NCI-H446 (cell line): ENCODE results near the gene OR2M7.
"Not testable (repeated sequence)": the region's sequence is repeated elsewhere in the genome, so short reads cannot be mapped to it uniquely, and the experiment has no call there.

Source experiments
- DNase-seq, 2 experiments: peaks; one replicate each; lab custom pipeline; 2025; lab: John Stamatoyannopoulos, UW

Gene OR2M7, protein sequence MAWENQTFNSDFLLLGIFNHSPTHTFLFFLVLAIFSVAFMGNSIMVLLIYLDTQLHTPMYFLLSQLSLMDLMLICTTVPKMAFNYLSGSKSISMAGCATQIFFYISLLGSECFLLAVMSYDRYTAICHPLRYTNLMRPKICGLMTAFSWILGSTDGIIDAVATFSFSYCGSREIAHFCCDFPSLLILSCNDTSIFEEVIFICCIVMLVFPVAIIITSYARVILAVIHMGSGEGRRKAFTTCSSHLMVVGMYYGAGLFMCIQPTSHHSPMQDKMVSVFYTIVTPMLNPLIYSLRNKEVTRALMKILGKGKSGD

DNA sequence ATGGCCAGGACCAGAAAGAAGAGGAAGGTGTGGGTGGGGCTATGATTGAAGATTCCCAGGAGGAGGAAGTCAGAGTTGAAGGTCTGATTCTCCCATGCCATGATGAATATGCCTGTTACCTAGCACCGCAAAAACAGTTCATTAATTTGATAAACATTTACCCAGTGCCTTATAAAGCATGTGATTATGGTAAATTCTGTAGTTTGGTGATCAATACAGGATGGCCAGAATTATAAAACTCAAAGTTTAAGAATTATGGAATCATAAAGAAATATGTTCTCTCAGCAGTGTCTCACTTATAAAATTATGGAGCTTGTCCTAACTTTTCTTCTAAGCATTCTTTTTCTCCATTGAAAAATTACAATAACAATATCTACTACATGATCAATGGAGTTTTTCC is at the start of gene OR2M7:
OR2M7 (minus strand) TSS at position 101 of the 400 bp plus-strand sequence; CDS start at position 101, 0 bp downstream.
- DNase-seq: no peak

DNA sequence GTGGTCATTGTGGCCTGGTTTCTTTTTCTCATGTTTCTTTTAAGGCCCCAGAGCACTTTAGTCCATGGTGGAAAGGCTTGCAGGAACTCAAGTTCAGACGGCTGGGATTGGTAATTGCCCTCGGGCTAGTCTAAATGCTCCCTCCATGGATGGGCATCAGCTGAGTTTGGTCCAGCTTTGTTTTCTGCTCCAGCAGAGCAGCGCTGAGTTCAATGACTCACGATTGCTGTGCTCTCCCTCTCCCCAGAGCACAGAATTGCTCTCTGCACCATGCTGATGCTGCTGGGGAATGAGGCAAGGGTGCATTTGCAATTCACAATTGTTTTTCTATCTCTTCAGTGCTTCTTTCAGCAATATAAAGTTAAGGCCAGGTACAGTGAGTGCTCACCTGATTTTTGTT is 49.4 kb upstream of the OR2M7 start:
- no peak for DNase-seq

DNA sequence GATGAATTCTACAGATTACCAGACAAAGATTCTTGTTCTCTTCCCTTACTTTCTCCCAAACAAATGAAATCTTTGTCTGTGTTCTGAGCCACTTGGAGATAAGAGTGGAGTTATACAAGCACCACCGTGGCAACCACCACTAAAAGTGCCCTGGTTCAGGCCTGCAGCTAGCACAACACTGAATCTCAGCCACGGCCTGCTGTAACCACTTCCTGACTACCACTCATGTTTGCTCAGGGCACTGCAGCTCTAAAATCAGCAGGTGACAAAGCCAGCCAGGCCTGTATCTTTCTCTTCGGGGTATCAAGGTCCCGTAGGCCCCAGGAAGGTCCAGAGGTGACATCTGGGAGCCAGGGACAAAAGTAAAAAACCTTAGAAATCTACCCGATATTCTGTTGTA is 48.0 kb upstream of the OR2M7 start:
- no peak for DNase-seq

DNA sequence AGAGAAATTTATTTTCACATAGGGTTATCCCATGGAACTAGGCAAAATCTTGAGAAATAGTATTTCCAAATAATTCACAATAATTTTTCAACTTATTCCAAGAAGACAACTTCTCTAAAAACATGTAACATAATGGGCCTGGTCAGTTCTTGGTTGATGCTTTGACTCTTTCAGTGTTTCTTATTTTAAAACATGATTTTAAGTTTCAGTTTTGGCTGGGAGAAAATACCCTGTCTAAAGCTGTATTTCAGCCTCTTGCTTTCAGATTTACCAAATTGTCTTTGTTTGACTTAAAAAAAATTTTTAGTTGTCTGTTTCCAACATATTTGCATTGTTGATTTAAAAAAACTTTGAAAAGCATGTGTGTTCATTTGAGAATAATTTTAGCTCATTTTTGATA is 42.2 kb upstream of the OR2M7 start:
- no peak for DNase-seq

DNA sequence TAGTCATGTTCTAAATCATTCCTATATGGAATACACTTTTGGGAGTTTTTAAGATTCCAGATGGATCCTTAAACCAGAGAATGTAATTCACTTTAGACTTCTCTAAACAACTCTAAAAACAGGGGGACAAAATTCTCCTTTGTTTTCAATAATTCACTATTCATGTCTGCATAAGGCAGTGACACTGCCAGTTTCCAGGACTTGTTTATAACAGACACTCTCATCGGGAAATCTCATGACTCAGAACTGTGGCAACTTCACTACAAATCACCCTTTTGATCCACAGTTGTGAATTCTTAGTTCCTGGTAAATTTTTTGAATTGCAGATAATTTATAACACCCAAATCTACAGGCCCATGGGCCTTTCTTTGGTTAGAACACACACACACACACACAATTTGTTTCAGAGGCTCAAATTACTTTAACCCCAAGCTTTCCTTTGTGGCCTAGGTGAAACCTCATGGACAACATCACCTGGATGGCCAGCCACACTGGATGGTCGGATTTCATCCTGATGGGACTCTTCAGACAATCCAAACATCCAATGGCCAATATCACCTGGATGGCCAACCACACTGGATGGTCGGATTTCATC is 36.9 kb upstream of the OR2M7 start, which contains the start of gene OR2T4:
OR2T4 (plus strand) TSS at position 545 of the 595 bp plus-strand sequence; CDS start at position 545, 0 bp downstream.
- DNase-seq: no peak

DNA sequence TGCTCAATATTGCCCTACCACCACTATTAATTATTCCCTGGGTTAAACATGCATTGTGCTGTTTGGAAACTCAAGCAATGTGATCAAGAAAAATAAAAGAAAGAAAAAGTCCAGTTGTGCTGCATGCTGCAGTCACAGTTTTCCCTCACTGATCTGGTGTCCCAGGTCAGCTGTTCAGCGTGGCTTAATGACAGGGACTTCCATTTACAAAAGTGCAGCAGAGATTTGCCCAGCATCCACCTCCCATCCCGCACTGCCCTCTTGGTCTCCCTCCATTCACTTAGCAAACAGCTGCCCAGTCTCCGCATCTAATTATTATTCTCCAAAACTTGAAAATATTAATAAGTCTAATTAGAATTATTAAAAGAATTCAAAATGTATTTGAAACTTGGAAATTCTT is 35.0 kb upstream of the OR2M7 start:
- DNase-seq: no peak

DNA sequence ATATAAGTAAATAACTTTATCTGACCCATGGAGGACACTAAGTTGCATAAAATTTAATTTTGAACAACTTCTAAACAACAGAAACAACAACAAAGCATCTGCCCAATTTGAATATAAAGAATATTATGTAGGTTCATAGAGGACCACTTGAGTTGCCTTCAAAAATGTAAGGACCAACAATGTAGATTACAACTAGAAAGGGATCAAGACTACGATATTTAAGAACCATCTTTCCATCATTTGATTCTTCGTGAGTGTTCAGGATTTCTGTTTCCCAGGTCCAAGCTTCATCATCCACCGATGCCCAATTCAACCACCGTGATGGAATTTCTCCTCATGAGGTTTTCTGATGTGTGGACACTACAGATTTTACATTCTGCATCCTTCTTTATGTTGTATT is 24.1 kb upstream of the OR2M7 start, which contains the start of gene OR14C36:
OR14C36 (plus strand) TSS at position 301 of the 400 bp plus-strand sequence; CDS start at position 301, 0 bp downstream.
- DNase-seq: no peak

DNA sequence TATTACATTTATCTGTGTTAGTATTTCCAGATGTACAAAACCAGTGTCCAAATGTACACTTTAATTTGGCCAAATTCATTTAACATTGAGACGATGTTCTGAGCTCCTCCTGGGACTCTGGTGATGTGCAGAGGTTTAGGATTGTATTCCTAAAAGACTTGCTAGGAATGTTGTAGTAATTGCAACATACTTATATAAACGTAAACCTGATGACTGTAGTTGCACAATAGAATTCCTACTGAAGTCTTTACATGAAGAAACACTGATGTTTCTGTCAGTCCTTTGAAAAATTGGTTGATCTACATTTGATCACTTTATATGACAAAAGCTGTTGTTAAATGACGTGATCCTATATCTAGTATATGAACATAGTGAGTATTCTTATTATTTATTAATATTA is 19.1 kb upstream of the OR2M7 start:
- no peak for DNase-seq

DNA sequence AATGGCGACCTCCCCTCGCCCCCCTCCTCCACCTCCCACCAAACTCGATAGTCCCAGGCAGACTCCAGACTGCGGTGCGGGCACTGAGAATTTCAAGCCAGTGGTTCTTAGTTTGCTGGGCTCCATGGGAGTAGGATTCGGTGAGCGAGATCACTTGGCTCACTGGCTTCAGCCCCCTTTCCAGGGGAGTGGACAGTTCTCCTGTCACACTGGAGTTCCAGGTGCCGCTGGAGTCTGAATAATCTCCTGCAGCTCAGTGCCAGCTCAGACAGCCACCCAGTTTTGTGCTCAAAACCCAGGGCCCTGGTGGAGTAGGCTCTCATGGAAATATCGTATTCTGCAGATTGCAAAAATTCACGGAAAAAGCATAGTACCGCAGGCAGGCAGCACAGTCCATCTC is 7.6 kb downstream of the OR2M7 start:
- no peak for DNase-seq

DNA sequence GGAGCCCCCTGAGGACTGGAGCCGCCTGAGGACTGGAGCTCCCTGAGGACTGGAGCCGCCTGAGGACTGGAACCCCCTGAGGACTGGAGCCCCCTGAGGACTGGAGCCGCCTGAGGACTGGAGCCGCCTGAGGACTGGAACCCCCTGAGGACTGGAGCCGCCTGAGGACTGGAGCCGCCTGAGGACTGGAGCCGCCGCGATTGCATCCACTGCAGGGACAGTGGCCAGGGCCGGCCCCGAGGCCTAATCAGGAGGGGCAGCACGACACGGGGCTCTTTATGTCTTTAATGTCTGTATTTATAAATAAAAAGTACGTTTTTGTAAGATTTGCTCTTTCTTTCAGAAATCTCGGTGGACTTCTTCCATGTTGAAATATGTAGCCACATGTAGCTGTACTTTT is 17.6 kb downstream of the OR2M7 start:
- not testable (repeated sequence) for DNase-seq

DNA sequence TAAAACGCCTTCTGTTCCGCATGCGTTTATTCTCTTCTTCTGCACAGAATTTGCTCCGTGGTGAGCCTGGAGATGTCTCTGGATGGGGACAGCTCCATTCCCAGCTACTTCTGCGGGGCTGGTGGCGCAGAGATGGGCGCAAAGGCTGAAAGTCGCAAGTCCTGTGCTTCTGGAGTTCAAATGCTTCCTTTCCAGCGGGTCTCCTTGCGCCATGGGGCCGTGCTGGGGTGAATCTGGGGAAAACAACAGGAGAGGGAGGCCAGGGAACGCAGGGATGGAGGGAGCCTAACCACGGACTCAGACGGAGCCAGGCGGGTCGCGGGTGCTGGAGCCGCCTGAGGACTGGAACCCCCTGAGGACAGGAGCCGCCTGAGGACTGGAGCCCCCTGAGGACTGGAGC is 18.3 kb downstream of the OR2M7 start:
- DNase-seq: no peak

DNA sequence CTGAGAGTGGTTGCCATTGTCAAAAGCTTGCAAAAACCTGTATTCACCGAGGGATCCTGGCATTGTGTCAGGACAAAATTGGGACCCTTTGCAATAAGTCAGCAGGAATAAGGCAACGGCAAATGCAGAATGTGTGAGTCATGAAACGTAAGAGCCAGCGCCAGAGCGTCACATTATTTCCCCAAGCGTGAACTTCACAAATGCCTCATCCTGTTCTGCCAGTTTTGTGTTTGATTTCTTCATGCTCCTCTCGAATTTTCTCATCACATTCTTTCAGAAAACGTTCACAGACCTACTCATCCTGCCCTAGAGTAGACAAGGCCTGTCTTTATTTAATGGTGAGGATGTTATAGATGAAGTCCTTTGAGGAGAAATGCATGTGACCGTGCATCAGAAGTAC is 18.7 kb downstream of the OR2M7 start:
- DNase-seq: not testable (repeated sequence)

DNA sequence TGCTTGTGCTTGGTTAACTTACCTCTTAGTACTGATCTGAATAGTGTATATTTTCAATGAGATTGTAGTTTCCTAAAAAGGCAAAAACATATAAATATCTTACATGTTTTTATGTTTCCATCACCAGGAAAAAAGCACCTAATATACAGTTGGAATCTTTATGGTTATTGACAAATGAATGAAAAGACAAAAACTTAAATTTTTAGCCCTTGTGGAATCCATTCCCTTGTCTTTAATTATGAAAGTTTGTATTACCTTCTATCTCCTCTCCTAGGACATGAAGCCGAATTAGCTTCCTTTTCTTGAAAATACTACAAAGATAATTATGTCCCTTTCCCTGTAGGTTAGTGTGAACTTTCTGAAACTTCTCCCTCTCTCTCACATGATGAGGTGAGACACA is 21.0 kb downstream of the OR2M7 start, which contains the start of gene OR2T12:
OR2T12 (minus strand) TSS at position 101 of the 400 bp plus-strand sequence. CDS start 7,846 bp downstream, outside the sequence.
- no peak for DNase-seq

DNA sequence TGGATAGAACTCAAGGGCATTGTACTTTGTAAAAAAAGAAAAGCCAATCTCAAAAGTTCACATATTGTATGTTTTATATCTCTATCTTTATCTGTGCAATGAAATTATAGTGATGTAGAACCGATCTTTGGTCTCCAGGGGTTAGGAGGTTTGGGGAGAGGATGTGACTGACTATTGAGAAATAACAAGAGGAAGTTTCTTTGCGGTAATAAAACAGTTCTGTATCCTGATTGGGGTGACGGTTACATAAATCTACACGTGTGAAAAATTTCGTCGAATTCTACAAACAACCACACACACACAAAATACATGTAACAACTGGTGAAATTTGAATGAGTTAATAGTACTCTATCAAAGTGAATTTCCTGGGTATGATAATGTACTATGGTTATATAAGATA is 36.0 kb downstream of the OR2M7 start:
- DNase-seq: no peak

DNA sequence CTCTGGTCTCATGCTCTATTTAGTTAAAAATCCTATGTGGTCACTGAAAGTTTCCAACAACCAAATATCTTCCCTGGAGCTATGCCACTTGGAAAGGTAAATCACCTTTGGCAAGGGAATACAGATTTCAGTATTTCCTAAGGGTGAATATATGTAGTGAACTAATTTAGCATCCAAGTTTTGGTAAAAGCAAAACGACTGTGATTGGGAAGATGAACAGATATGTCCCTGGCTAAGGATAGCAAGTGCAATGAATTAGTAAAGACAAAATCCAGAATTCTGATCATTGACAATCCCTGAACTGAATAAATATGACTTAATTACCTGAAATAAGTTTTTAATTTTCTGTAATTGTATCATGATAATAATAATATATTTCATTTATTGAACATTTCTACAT is 46.5 kb downstream of the OR2M7 start, which contains the start of gene OR2T33:
OR2T33 (minus strand) TSS at position 101 of the 400 bp plus-strand sequence. CDS start 4,162 bp downstream, outside the sequence.
- DNase-seq: no peak
